SK-N-SH (cell line): ENCODE measurements around the gene NPAS3. TPM values are rescaled to one million over a fixed set of nuclear protein-coding genes. Genes with fewer than 3 reads are reported as not detected.
A peak's percentile ranks its signal among the peaks of the same experiment; 100 is the strongest.

Experiments
- CTCF ChIA-PET: fragments of 300-600, 350-600 bp; formaldehyde crosslinking; extraction: SDS; loops from one replicate; lab custom pipeline; 2021; lab: Yijun Ruan, JAX
- POLR2A ChIA-PET: fragments of 350-600 bp; sonication (Branson Sonifier 250); formaldehyde crosslinking; extraction: SDS; loops from one replicate; lab custom pipeline; 2020; ENCODE audit warnings: antibody characterized with exemption, inconsistent platforms; lab: Yijun Ruan, JAX
- DNase-seq: peaks from one replicate; pipeline ENCODE4 v3.0.0; 2012
- H2AFZ ChIP-seq: fragments of 200-600 bp; sonication (generic); 2 replicates; pipeline ENCODE4 v1.8.1; 2016; ENCODE audit warnings: antibody characterized with exemption, mild to moderate bottlenecking, low read depth
- H3F3A ChIP-seq: fragments of 200-600 bp; sonication (generic); replicated peaks from 2 replicates; pipeline ENCODE3; 2016; ENCODE audit warnings: antibody characterized with exemption, mild to moderate bottlenecking; ENCODE audit not compliant: insufficient read depth
- H3K27ac ChIP-seq, 2 experiments: fragments of 200-500 bp in 1 of 2; fragments of 200-600 bp in 1 of 2; sonication (Bioruptor generic) in 1 of 2; sonication (generic), shearing (Covaris generic) in 1 of 2; 2 replicates each; pipeline versions ENCODE4 v1.5.1 to v1.6.1; 2014 to 2016; ENCODE audit warnings: low read depth in 2 of 2, inconsistent platforms in 1 of 2, low read length in 1 of 2, mild to moderate bottlenecking in 1 of 2, mixed read lengths in 1 of 2
- H3K27me3 ChIP-seq: fragments of 200-600 bp; sonication (generic), shearing (Covaris generic); 2 replicates; pipeline ENCODE4 v1.6.1; 2016; ENCODE audit warnings: mixed run types; ENCODE audit not compliant: insufficient read depth
- H3K36me3 ChIP-seq, 2 experiments: fragments of 200-500 bp in 1 of 2; fragments of 200-600 bp in 1 of 2; sonication (Bioruptor generic) in 1 of 2; sonication (generic) in 1 of 2; replicated peaks in 1 of 2; 2 replicates each; pipeline versions ENCODE3 to v1.5.1; 2014 to 2016; ENCODE audit warnings: low read length in 1 of 2, mild to moderate bottlenecking in 1 of 2; ENCODE audit not compliant: insufficient read depth in 2 of 2, control insufficient read depth in 1 of 2
- H3K4me1 ChIP-seq, 2 experiments: fragments of 200-500 bp in 1 of 2; fragments of 200-600 bp in 1 of 2; sonication (Bioruptor generic) in 1 of 2; sonication (generic), shearing (Covaris generic) in 1 of 2; 2 replicates each; pipeline versions ENCODE4 v1.5.1 to v1.6.1; 2014 to 2016; ENCODE audit warnings: low read depth in 1 of 2, low read length in 1 of 2, mixed run types in 1 of 2; ENCODE audit not compliant: insufficient read depth in 2 of 2, control insufficient read depth in 1 of 2
- H3K4me2 ChIP-seq: fragments of 200-600 bp; sonication (generic), shearing (Covaris generic); 2 replicates; pipeline ENCODE4 v1.6.1; 2017; ENCODE audit warnings: mixed run types
- H3K4me3 ChIP-seq, 2 experiments: fragments of 200-500 bp in 1 of 2; fragments of 200-600 bp in 1 of 2; sonication (Bioruptor generic) in 1 of 2; sonication (generic), shearing (Covaris generic) in 1 of 2; 2 replicates each; pipeline versions ENCODE4 v1.5.1 to v1.8.1; 2014 to 2016; ENCODE audit warnings: low read depth in 2 of 2, inconsistent platforms in 1 of 2, low read length in 1 of 2, mild to moderate bottlenecking in 1 of 2, mixed read lengths in 1 of 2, moderate library complexity in 1 of 2
- H3K79me2 ChIP-seq: fragments of 200-600 bp; sonication (generic); 2 replicates; pipeline ENCODE4 v1.8.1; 2017; ENCODE audit warnings: mild to moderate bottlenecking; ENCODE audit not compliant: insufficient read depth
- H3K9ac ChIP-seq: fragments of 200-600 bp; sonication (generic); 2 replicates; pipeline ENCODE4 v1.6.1; 2017; ENCODE audit warnings: mixed run types
- H3K9me2 ChIP-seq: fragments of 200-600 bp; sonication (generic); 2 replicates; pipeline ENCODE4 v1.6.1; 2017; ENCODE audit warnings: mixed run types
- H3K9me3 ChIP-seq: fragments of 200-600 bp; sonication (generic); 2 replicates; pipeline ENCODE4 v1.6.1; 2017; ENCODE audit warnings: mixed run types, mild to moderate bottlenecking, moderate library complexity
- H4K20me1 ChIP-seq: fragments of 200-600 bp; sonication (generic); 2 replicates; pipeline ENCODE4 v1.6.1; 2017; ENCODE audit warnings: mild to moderate bottlenecking, mixed run types; ENCODE audit not compliant: insufficient read depth
- CHD2 ChIP-seq: fragments of 150-350 bp; IDR thresholded peaks from 2 replicates; pipeline ENCODE4 v1.6.1; 2018; ENCODE audit warnings: low read length; ENCODE audit not compliant: partially characterized antibody
- EZH2phosphoT487 ChIP-seq: fragments of 200-600 bp; sonication (generic); IDR thresholded peaks from 2 replicates; pipeline ENCODE4 v1.6.1; 2017; ENCODE audit warnings: low read depth, mixed run types, mild to moderate bottlenecking, antibody characterized with exemption, moderate library complexity, borderline replicate concordance
- FOSL2 ChIP-seq: IDR thresholded peaks from 2 replicates; pipeline ENCODE4 v1.4.0; 2012; ENCODE audit warnings: low read depth, mild to moderate bottlenecking, moderate library complexity, borderline replicate concordance
- FOXJ3 ChIP-seq: sonication (generic); formaldehyde crosslinking; IDR thresholded peaks from 2 replicates; pipeline ENCODE4 v1.5.1; 2020; ENCODE audit warnings: mild to moderate bottlenecking, missing genetic modification reagents
- FOXM1 ChIP-seq: IDR thresholded peaks from 2 replicates; pipeline ENCODE4 v1.4.0; 2012; ENCODE audit warnings: low read depth, mild to moderate bottlenecking
- GABPA ChIP-seq: IDR thresholded peaks from 2 replicates; pipeline ENCODE4 v1.4.0; 2012; ENCODE audit warnings: low read depth, mild to moderate bottlenecking
- JUND ChIP-seq: IDR thresholded peaks from 2 replicates; pipeline ENCODE4 v1.4.0; 2012
- MEF2A ChIP-seq: IDR thresholded peaks from 2 replicates; pipeline ENCODE4 v1.4.0; 2012; ENCODE audit warnings: low read depth, borderline replicate concordance
- MXI1 ChIP-seq: IDR thresholded peaks from 2 replicates; pipeline ENCODE4 v1.6.1; 2012; ENCODE audit warnings: mild to moderate bottlenecking, low read depth, low read length, improper control_type of control experiment
- NRF1 ChIP-seq: IDR thresholded peaks from 2 replicates; pipeline ENCODE4 v1.6.1; 2012; ENCODE audit warnings: low read depth, mild to moderate bottlenecking, low read length
- PBX3 ChIP-seq: IDR thresholded peaks from 2 replicates; pipeline ENCODE4; 2012
- POLR2AphosphoS5 ChIP-seq: IDR thresholded peaks from 2 replicates; pipeline ENCODE4 v1.6.1; 2012; ENCODE audit warnings: low read depth, low read length
- RAD21 ChIP-seq: IDR thresholded peaks from 2 replicates; pipeline ENCODE4 v1.6.1; 2012; ENCODE audit warnings: mild to moderate bottlenecking, low read length
- RCOR1 ChIP-seq: fragments of 150-350 bp; IDR thresholded peaks from 2 replicates; pipeline ENCODE4 v1.6.1; 2017; ENCODE audit warnings: antibody characterized with exemption, low read length
- RXRA ChIP-seq: IDR thresholded peaks from 2 replicates; pipeline ENCODE4 v1.4.0; 2012; ENCODE audit warnings: low read depth, mild to moderate bottlenecking, borderline replicate concordance
- SIN3A ChIP-seq: IDR thresholded peaks from 2 replicates; pipeline ENCODE4 v1.6.1; 2012; ENCODE audit warnings: low read depth, mild to moderate bottlenecking, low read length, moderate library complexity, borderline replicate concordance
- SMC3 ChIP-seq: IDR thresholded peaks from 2 replicates; pipeline ENCODE4 v1.6.1; 2012; ENCODE audit warnings: low read depth, low read length, improper control_type of control experiment
- TAF1 ChIP-seq: IDR thresholded peaks from 2 replicates; pipeline ENCODE4 v1.6.1; 2012; ENCODE audit warnings: low read depth, mild to moderate bottlenecking, low read length, moderate library complexity, borderline replicate concordance
- TCF12 ChIP-seq: IDR thresholded peaks from 2 replicates; pipeline ENCODE4 v1.4.0; 2012
- USF2 ChIP-seq: fragments of 150-350 bp; IDR thresholded peaks from 2 replicates; pipeline ENCODE4 v1.6.1; 2017; ENCODE audit warnings: antibody characterized with exemption, low read length, low read depth, borderline replicate concordance
- WGBS: methylation state at CpG from one replicate; pipeline ENCODE4 v1.1.6; 2017; ENCODE audit warnings: low lambda C conversion rate; 5-methylcytosine and 5-hydroxymethylcytosine counted together
- polyA plus RNA-seq, 3 experiments: library from polyadenylated mRNA; depleted of rRNA; stranded (reverse); fragments of >200 nt; gene quantifications; 2 replicates each; pipeline ENCODE4 v1.2.3, GENCODE V29; 2012
- TF ChIP-seq, protein P1 (sequence below): fragments of 200-600 bp; sonication (generic); IDR thresholded peaks from 2 replicates; pipeline ENCODE4 v1.6.1; 2017; ENCODE audit warnings: antibody characterized with exemption, mild to moderate bottlenecking, moderate library complexity

Gene NPAS3
- polyA plus RNA-seq, 1 of the 3 experiments (the other 2 are of a cell fraction) = 4.3 TPM

GRCh38 chr14:33848706-33849454 lies 910.2 kb downstream of the NPAS3 start:
- H3K36me3 ChIP-seq = no peaks in the 10 kb centered on the region
- no peaks in the 10 kb centered on the region for H3F3A ChIP-seq
- TF ChIP-seq, protein P1, sequence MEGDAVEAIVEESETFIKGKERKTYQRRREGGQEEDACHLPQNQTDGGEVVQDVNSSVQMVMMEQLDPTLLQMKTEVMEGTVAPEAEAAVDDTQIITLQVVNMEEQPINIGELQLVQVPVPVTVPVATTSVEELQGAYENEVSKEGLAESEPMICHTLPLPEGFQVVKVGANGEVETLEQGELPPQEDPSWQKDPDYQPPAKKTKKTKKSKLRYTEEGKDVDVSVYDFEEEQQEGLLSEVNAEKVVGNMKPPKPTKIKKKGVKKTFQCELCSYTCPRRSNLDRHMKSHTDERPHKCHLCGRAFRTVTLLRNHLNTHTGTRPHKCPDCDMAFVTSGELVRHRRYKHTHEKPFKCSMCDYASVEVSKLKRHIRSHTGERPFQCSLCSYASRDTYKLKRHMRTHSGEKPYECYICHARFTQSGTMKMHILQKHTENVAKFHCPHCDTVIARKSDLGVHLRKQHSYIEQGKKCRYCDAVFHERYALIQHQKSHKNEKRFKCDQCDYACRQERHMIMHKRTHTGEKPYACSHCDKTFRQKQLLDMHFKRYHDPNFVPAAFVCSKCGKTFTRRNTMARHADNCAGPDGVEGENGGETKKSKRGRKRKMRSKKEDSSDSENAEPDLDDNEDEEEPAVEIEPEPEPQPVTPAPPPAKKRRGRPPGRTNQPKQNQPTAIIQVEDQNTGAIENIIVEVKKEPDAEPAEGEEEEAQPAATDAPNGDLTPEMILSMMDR = peak; percentile 65
- TF ChIP-seq RAD21 (peak; percentile 58), SIN3A (no peak), RXRA (no peak), SMC3 (peak; percentile 68), EZH2phosphoT487 (no peak), RCOR1 (no peak), TCF12 (no peak)
- POLR2A ChIA-PET = no interaction called here
- no peaks in the 10 kb centered on the region for H4K20me1 ChIP-seq
- H3K9ac ChIP-seq = no peak overlapping the region
- H3K4me1 ChIP-seq = no peaks in the 10 kb centered on the region
- no peak overlapping the region for H3K4me3 ChIP-seq
- no peaks in the 10 kb centered on the region for H3K9me3 ChIP-seq
- CTCF ChIA-PET = interaction anchor here (0.7 to 16.4 kb wide), 15 partner anchors 10 to 399 kb away, joined by 3 to 337 read pairs (median 4); no protein-coding TSS in a partner anchor
- DNase-seq = peak; percentile 50
- no peak overlapping the region for H3K27ac ChIP-seq
- H3K9me2 ChIP-seq = no peaks in the 10 kb centered on the region
- WGBS = 69% methylated on average over 8 of the region's 8 CpGs
- no peak overlapping the region for H3K4me2 ChIP-seq
- H3K79me2 ChIP-seq = no peaks in the 10 kb centered on the region
- H2AFZ ChIP-seq = no peak overlapping the region
- no peaks in the 10 kb centered on the region; the same call in 1 of the 2 replicates for H3K27me3 ChIP-seq

DNA sequence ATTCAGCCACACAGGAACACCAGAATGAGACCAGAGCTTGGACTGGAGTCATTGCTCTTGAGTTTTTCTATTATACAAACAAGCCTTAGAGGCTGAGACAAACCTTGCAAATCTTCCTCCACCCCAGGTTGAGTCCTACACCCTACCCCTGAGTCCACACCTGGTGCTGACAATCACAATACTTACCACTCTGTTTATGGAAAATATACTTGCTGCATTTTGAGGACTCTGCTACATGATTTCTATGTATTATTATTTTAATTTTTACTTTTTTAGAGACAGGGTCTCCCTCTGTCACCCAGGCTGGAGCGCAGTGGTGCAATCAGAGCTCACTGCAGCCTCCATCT lies 910.7 kb downstream of the NPAS3 start:
- CTCF ChIA-PET = interaction anchor here (0.7 to 16.4 kb wide), 15 partner anchors 10 to 399 kb away, joined by 3 to 337 read pairs (median 4); no protein-coding TSS in a partner anchor
- H3K9me3 ChIP-seq = no peaks in the 10 kb centered on the region
- H3K27me3 ChIP-seq = no peaks in the 10 kb centered on the region; the same call in 1 of the 2 replicates
- WGBS = 94% methylated on average over 1 of the region's 1 CpG
- DNase-seq = no peak
- H2AFZ ChIP-seq = no peak overlapping the region
- H3K9ac ChIP-seq = no peak overlapping the region
- H3K4me3 ChIP-seq = no peak overlapping the region
- H3K79me2 ChIP-seq = no peaks in the 10 kb centered on the region
- no peaks in the 10 kb centered on the region for H3F3A ChIP-seq
- TF ChIP-seq PBX3 (no peak), POLR2AphosphoS5 (no peak), GABPA (no peak), FOSL2 (no peak), FOXM1 (no peak), TAF1 (no peak), FOXJ3 (CRISPR knock-in tag) (no peak), MXI1 (no peak), RAD21 (no peak), NRF1 (no peak), CHD2 (no peak), USF2 (no peak), SIN3A (no peak), RXRA (no peak), MEF2A (no peak), JUND (no peak), EZH2phosphoT487 (no peak)
- TF ChIP-seq, protein P1 = no peak
- H3K9me2 ChIP-seq = no peaks in the 10 kb centered on the region
- H3K4me1 ChIP-seq = no peaks in the 10 kb centered on the region
- H3K4me2 ChIP-seq = no peak overlapping the region
- H3K27ac ChIP-seq = no peak overlapping the region
- no peaks in the 10 kb centered on the region for H4K20me1 ChIP-seq
- POLR2A ChIA-PET = no interaction called here
- H3K36me3 ChIP-seq = no peaks in the 10 kb centered on the region
